Testis (tissue), 2 donors: ENCODE results near the gene ARHGAP27.
"Not testable (repeated sequence)": the region's sequence is repeated elsewhere in the genome, so short reads cannot be mapped to it uniquely, and the experiment has no call there.

Experiments
- POLR2A ChIP-seq: fragments of 450-650 bp; IDR thresholded peaks from one replicate; pipeline ENCODE4 v1.6.1; 2017; ENCODE audit warnings: antibody characterized with exemption, mild to moderate bottlenecking, moderate library complexity
- TF ChIP-seq, protein P1 (sequence below), 3 experiments: fragments of 450-650 bp in 2 of 3; fragments of 200-600 bp in 1 of 3; sonication (generic) in 1 of 3; IDR thresholded peaks; one replicate each; pipeline ENCODE4 v1.5.1; 2016 to 2019; ENCODE audit warnings: antibody characterized with exemption in 3 of 3, mild to moderate bottlenecking in 2 of 3, moderate library complexity in 1 of 3

DNA sequence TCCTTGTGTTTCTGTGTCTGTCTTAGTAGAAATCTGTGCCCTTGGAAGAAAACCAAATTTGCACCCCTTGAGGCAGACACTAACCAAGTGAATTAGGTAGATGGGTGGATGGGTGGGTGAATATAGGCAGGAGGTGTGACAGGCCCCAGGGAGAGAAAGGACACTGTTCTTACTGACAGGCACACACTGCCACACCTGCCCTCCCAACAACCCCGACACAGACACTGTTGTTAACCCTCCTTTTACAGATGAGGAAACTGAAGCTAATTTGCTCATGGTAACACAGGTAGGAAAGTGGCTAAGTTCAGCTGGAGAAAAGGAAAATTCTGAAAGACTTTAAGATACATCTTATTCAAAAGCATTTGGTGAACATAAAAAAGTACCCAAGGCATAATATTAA lies 15.8 kb upstream of the ARHGAP27 start:
- TF ChIP-seq, protein P1, sequence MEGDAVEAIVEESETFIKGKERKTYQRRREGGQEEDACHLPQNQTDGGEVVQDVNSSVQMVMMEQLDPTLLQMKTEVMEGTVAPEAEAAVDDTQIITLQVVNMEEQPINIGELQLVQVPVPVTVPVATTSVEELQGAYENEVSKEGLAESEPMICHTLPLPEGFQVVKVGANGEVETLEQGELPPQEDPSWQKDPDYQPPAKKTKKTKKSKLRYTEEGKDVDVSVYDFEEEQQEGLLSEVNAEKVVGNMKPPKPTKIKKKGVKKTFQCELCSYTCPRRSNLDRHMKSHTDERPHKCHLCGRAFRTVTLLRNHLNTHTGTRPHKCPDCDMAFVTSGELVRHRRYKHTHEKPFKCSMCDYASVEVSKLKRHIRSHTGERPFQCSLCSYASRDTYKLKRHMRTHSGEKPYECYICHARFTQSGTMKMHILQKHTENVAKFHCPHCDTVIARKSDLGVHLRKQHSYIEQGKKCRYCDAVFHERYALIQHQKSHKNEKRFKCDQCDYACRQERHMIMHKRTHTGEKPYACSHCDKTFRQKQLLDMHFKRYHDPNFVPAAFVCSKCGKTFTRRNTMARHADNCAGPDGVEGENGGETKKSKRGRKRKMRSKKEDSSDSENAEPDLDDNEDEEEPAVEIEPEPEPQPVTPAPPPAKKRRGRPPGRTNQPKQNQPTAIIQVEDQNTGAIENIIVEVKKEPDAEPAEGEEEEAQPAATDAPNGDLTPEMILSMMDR (IDR thresholded peaks at IDR 0.05): not testable (repeated sequence)
- not testable (repeated sequence) for TF ChIP-seq POLR2A
